CD14-positive monocyte (primary cell): ENCODE data around the gene KSR1. TPM values are rescaled to one million over a fixed set of nuclear protein-coding genes. Genes with fewer than 3 reads are reported as not detected.
A peak's percentile ranks its signal among the peaks of the same experiment; 100 is the strongest.

Experiments
- DNase-seq, 3 donors: peaks; one replicate each; pipeline ENCODE4 v3.0.0-alpha.2; 2011 to 2022
- H2AFZ ChIP-seq: 2 replicates; pipeline ENCODE4 v1.6.0; 2012; ENCODE audit warnings: mild to moderate bottlenecking, low read depth, low read length, inconsistent platforms; ENCODE audit not compliant: insufficient read depth, poor library complexity, severe bottlenecking
- H3K27ac ChIP-seq, 2 donors: 1 replicate in 1 of 2; 2 replicates in 1 of 2; pipeline ENCODE4 v1.5.1; 2012 to 2013; ENCODE audit warnings: low read length in 2 of 2, control low read depth in 1 of 2, inconsistent platforms in 1 of 2, low read depth in 1 of 2, mild to moderate bottlenecking in 1 of 2
- H3K27me3 ChIP-seq, 2 donors: one replicate each; pipeline versions ENCODE4 v1.6.0 to v1.6.1; 2011 to 2013; ENCODE audit warnings: low read length in 2 of 2; ENCODE audit not compliant: control insufficient read depth in 2 of 2, insufficient read depth in 2 of 2
- H3K36me3 ChIP-seq, 2 donors: replicated peaks in 1 of 2; 1 replicate in 1 of 2; 2 replicates in 1 of 2; pipeline versions ENCODE4 v1.5.1 to v1.6.1; 2012 to 2013; ENCODE audit warnings: low read length in 2 of 2, control low read depth in 1 of 2, inconsistent platforms in 1 of 2, mild to moderate bottlenecking in 1 of 2; ENCODE audit not compliant: insufficient read depth in 2 of 2, control insufficient read depth in 1 of 2
- H3K4me1 ChIP-seq, 2 donors: 1 replicate in 1 of 2; 2 replicates in 1 of 2; pipeline versions ENCODE4 v1.5.1 to v1.6.1; 2012 to 2013; ENCODE audit warnings: low read length in 2 of 2, control low read depth in 1 of 2, inconsistent platforms in 1 of 2, mild to moderate bottlenecking in 1 of 2, moderate library complexity in 1 of 2; ENCODE audit not compliant: insufficient read depth in 2 of 2, control insufficient read depth in 1 of 2
- H3K4me2 ChIP-seq: replicated peaks from 2 replicates; pipeline ENCODE3; 2012; ENCODE audit warnings: low read length, moderate library complexity, mild to moderate bottlenecking; ENCODE audit not compliant: poor library complexity, severe bottlenecking; ENCODE audit errors: extremely low read depth
- H3K4me3 ChIP-seq, 3 experiments: fragments of 200-600 bp in 1 of 3; sonication (generic) in 1 of 3; replicated peaks in 1 of 3; 1 replicate in 2 of 3; 2 replicates in 1 of 3; pipeline ENCODE4 v1.5.1; 2011 to 2013; ENCODE audit warnings: low read length in 3 of 3, mild to moderate bottlenecking in 3 of 3, control low read depth in 2 of 3, low read depth in 2 of 3, inconsistent platforms in 1 of 3, moderate library complexity in 1 of 3
- H3K79me2 ChIP-seq: 2 replicates; pipeline ENCODE4 v1.6.0; 2012; ENCODE audit warnings: mild to moderate bottlenecking, control low read depth, inconsistent platforms, low read length, moderate library complexity; ENCODE audit not compliant: insufficient read depth
- H3K9ac ChIP-seq: 2 replicates; pipeline ENCODE4 v1.6.0; 2017; ENCODE audit warnings: low read length, mild to moderate bottlenecking; ENCODE audit not compliant: insufficient read depth, poor library complexity, severe bottlenecking
- H3K9me3 ChIP-seq, 2 donors: replicated peaks in 1 of 2; 1 replicate in 1 of 2; 2 replicates in 1 of 2; pipeline versions ENCODE4 v1.5.1 to v1.6.1; 2012 to 2013; ENCODE audit warnings: low read length in 2 of 2, control low read depth in 1 of 2; ENCODE audit not compliant: control insufficient read depth in 1 of 2, insufficient read depth in 1 of 2
- H4K20me1 ChIP-seq: 2 replicates; pipeline ENCODE4 v1.6.0; 2012; ENCODE audit warnings: mild to moderate bottlenecking, low read length, control low read depth, moderate library complexity; ENCODE audit not compliant: insufficient read depth
- H3K27ac Mint-ChIP-seq, 7 donors: one replicate each; pipeline ENCODE4 v1.8.0; 2020; ENCODE audit warnings: mild to moderate bottlenecking in 7 of 7, mixed read lengths in 7 of 7, moderate library complexity in 6 of 7, inconsistent platforms in 2 of 7
- H3K27me3 Mint-ChIP-seq, 3 donors: one replicate each; pipeline ENCODE4 v1.8.0; 2021 to 2022; ENCODE audit warnings: low read depth in 3 of 3, mild to moderate bottlenecking in 3 of 3, mixed read lengths in 3 of 3, moderate library complexity in 3 of 3, inconsistent platforms in 1 of 3
- H3K36me3 Mint-ChIP-seq, 2 donors: one replicate each; pipeline ENCODE4 v1.8.0; 2020; ENCODE audit warnings: mixed read lengths in 2 of 2, inconsistent platforms in 1 of 2, mild to moderate bottlenecking in 1 of 2
- H3K4me1 Mint-ChIP-seq: one replicate; pipeline ENCODE4 v1.8.0; 2020; ENCODE audit warnings: mild to moderate bottlenecking, mixed read lengths
- H3K4me3 Mint-ChIP-seq, 2 donors: one replicate each; pipeline ENCODE4 v1.8.0; 2020; ENCODE audit warnings: mild to moderate bottlenecking in 2 of 2, mixed read lengths in 2 of 2, moderate library complexity in 1 of 2
- H3K9me3 Mint-ChIP-seq, 7 donors: one replicate each; pipeline ENCODE4 v1.8.0; 2020 to 2022; ENCODE audit warnings: mixed read lengths in 7 of 7, mild to moderate bottlenecking in 6 of 7, moderate library complexity in 6 of 7, inconsistent platforms in 2 of 7
- WGBS: methylation state at CpG from one replicate; pipeline ENCODE4 v1.1.5; 2013; ENCODE audit warnings: missing lambda C conversion rate; ENCODE audit not compliant: insufficient coverage; 5-methylcytosine and 5-hydroxymethylcytosine counted together
- intact Hi-C, 2 donors: fragments of 100-400 bp; cut with micrococcal nuclease; formaldehyde crosslinking; loops; one replicate each; pipeline versions ENCODE4 v1.15.0 to v1.15.1; 2023
- polyA plus RNA-seq, 3 donors: library from polyadenylated mRNA; depleted of rRNA in 1 of 3; unstranded in 2 of 3; stranded (reverse) in 1 of 3; fragments of 300-500 nt in 2 of 3; fragments of >200 nt in 1 of 3; fragmentation: Illumina TruSeq in 2 of 3; gene quantifications; 1 replicate in 2 of 3; 2 replicates in 1 of 3; pipeline ENCODE4 v1.2.3, GENCODE V29; 2012 to 2021
- TF ChIP-seq, protein P1 (sequence below): fragments of 200-600 bp; IDR thresholded peaks from one replicate; pipeline ENCODE4 v1.8.0; 2022; ENCODE audit warnings: antibody characterized with exemption, mild to moderate bottlenecking

KSR1 gene
- polyA plus RNA-seq, 3 donors: 1.2 to 111 (median 4.2) TPM

GRCh38 chr17:27520491-27521185 lies 64.4 kb downstream of the KSR1 start:
- TF ChIP-seq, protein P1, sequence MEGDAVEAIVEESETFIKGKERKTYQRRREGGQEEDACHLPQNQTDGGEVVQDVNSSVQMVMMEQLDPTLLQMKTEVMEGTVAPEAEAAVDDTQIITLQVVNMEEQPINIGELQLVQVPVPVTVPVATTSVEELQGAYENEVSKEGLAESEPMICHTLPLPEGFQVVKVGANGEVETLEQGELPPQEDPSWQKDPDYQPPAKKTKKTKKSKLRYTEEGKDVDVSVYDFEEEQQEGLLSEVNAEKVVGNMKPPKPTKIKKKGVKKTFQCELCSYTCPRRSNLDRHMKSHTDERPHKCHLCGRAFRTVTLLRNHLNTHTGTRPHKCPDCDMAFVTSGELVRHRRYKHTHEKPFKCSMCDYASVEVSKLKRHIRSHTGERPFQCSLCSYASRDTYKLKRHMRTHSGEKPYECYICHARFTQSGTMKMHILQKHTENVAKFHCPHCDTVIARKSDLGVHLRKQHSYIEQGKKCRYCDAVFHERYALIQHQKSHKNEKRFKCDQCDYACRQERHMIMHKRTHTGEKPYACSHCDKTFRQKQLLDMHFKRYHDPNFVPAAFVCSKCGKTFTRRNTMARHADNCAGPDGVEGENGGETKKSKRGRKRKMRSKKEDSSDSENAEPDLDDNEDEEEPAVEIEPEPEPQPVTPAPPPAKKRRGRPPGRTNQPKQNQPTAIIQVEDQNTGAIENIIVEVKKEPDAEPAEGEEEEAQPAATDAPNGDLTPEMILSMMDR: no peak
- H3K27ac ChIP-seq: no peak overlapping the region
- Mint-ChIP-seq H3K27ac (no peak overlapping the region), H3K4me3 (no peak overlapping the region), H3K27me3 (peaks cover 0 to 1% (median 0%) of the 10 kb centered on the region in 3 donors), H3K9me3 (peaks cover 0 to 1% (median 0%) of the 10 kb centered on the region in 7 donors), H3K4me1 (peaks cover 56% of the 10 kb centered on the region), H3K36me3 (peaks cover 6 to 13% of the 10 kb centered on the region in 2 donors)
- no peak overlapping the region for H3K4me2 ChIP-seq
- no peaks in the 10 kb centered on the region for H3K36me3 ChIP-seq
- no peak overlapping the region for H3K9ac ChIP-seq
- no peaks in the 10 kb centered on the region for H3K9me3 ChIP-seq
- no peak overlapping the region for H3K4me3 ChIP-seq
- no peak for DNase-seq
- 82% methylated on average over 13 of the region's 16 CpGs for WGBS
- H3K27me3 ChIP-seq: no peaks in the 10 kb centered on the region
- H3K79me2 ChIP-seq: peaks cover 79% of the 10 kb centered on the region
- intact Hi-C loops: no loop called here
- no peak overlapping the region for H2AFZ ChIP-seq
- H4K20me1 ChIP-seq: peaks cover 100% of the 10 kb centered on the region
- peaks cover 6 to 13% of the 10 kb centered on the region in 2 donors for H3K4me1 ChIP-seq

DNA sequence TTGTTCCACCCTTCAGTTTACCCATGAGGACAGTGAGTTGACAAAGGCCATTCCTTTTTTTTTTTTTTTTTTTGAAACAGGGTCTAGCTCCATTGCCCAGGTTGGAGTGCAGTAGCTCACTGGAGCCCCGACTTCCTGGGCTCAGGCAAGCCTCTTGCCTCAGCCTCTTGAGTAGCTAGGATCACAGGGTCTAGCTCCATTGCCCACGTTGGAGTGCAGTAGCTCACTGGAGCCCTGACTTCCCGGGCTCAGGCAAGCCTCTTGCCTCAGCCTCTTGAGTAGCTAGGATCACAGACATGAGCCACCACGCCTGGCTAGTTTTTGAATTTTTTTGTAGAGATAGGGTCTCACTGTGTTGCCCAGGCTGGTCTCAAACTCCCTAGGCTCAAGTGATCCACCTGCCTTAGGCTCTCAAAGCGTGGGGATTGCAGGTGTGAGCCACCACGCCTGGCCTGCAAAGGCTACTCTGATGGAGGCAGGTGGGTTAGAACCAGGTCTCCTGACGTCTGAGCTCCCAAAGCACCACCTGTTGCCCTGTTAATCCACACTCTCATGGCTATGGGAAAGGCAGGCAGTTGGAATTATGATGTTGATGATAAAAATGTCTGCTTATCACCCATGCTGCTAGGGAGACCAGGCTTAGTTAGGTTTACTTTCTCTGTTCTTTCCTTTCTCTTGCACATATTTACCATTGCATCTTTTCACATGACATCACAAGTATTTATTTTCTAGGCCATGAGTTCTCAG lies 65.2 kb downstream of the KSR1 start:
- peaks cover 0 to 1% (median 0%) of the 10 kb centered on the region in 7 donors for H3K9me3 Mint-ChIP-seq
- TF ChIP-seq, protein P1: no peak
- no peak overlapping the region for H3K4me3 ChIP-seq
- H3K79me2 ChIP-seq: peaks cover 76% of the 10 kb centered on the region
- H4K20me1 ChIP-seq: peaks cover 92% of the 10 kb centered on the region
- H3K27ac ChIP-seq: no peak overlapping the region
- no peak overlapping the region for H3K9ac ChIP-seq
- H3K4me3 Mint-ChIP-seq: no peak overlapping the region
- peaks cover 6 to 13% of the 10 kb centered on the region in 2 donors for H3K36me3 Mint-ChIP-seq
- H3K4me1 ChIP-seq: peaks cover 15 to 21% of the 10 kb centered on the region in 2 donors
- no peaks in the 10 kb centered on the region for H3K27me3 ChIP-seq
- no peak overlapping the region for H2AFZ ChIP-seq
- H3K27me3 Mint-ChIP-seq: peaks cover 0 to 1% (median 0%) of the 10 kb centered on the region in 3 donors
- H3K4me2 ChIP-seq: no peak overlapping the region
- no peaks in the 10 kb centered on the region for H3K9me3 ChIP-seq
- H3K36me3 ChIP-seq: no peaks in the 10 kb centered on the region
- WGBS: 95% methylated on average over 4 of the region's 7 CpGs
- H3K4me1 Mint-ChIP-seq: peaks cover 64% of the 10 kb centered on the region
- intact Hi-C loops: no loop called here
- H3K27ac Mint-ChIP-seq: peak overlapping the region in 1 of 7 donors; percentile 35
- no peak for DNase-seq
